DMS153 treated with DMSO at 0.1 percent for 48 hours (cell line): ENCODE results near the gene CYP3A4.
"Not testable (repeated sequence)": the region's sequence is repeated elsewhere in the genome, so short reads cannot be mapped to it uniquely, and the experiment has no call there.

Source experiments
- DNase-seq: peaks from one replicate; lab custom pipeline; 2025; ENCODE audit not compliant: unreplicated experiment; lab: John Stamatoyannopoulos, UW

CYP3A4 gene

DNA sequence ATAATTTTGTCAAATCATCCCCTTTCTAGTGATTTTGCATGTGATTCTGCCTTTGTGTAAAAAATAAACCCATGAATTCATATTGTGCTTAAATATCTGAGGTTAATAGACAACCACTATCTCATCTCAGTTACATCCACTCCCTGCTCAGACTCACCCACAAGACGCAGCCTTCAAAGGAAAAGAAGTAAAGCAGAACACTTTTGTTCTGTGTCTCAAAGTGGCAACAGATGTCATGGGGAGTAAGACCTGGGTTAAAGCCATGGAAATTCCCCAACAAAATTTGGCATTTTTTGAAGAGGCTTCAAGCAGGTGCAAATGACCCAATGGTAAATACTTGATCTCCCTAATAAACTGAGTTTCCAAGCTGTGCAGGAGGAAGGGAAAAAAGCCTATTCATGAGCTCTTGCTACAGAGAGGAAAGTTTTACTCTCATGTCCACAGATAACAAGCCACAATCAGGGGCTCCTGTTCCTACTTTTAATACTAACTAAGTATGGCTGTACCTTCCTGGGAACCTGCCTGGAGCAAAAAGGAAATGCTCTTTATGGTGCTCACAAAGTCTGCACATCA is 53.7 kb downstream of the CYP3A4 start:
- DNase-seq: no peak

GRCh38 chr7:99729486-99730237 is 54.3 kb downstream of the CYP3A4 start:
- DNase-seq: no peak

- DNase-seq: no peak
Measured at GRCh38 chr7:99728615-99729014, 55.4 kb downstream of the CYP3A4 start.

GRCh38 chr7:99723201-99723600 is 60.8 kb downstream of the CYP3A4 start:
- DNase-seq: not testable (repeated sequence)

DNA sequence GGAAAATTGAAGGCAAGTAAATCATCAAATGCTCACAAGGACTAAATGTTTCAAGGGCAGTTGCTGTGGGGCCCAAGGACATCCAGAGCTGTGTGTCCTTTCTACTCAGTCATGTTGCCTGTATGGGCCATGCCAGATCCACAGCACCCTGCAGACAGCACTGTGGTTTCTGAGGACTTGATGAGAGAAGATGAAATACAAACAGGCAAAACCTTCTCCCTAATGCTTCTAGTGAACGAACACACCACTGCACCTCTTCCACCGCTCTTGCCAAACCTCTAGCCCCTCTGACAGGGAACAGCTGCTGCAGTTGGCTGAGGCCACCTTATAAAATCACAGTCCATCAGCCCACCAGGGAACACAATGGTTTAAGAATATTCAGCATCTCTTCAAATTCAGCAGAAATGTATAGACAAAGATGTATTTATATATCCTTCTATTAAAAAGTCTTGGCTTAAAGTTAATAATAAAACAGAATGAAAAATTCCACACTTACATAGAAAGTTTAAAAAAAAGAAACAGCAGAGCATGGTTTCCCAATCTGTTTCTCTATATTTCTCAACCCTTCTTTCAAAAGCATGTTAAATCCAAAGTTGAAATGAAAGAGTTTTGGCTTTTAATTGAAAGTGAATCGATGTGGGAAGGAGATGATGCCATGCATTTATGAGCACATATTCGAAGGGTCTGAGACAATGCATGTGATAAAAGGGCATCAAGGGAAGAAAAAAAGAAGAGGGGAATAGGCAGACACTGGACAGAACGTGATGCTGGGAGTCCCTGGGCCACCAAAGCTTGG is 63.0 kb downstream of the CYP3A4 start:
- no peak for DNase-seq

DNA sequence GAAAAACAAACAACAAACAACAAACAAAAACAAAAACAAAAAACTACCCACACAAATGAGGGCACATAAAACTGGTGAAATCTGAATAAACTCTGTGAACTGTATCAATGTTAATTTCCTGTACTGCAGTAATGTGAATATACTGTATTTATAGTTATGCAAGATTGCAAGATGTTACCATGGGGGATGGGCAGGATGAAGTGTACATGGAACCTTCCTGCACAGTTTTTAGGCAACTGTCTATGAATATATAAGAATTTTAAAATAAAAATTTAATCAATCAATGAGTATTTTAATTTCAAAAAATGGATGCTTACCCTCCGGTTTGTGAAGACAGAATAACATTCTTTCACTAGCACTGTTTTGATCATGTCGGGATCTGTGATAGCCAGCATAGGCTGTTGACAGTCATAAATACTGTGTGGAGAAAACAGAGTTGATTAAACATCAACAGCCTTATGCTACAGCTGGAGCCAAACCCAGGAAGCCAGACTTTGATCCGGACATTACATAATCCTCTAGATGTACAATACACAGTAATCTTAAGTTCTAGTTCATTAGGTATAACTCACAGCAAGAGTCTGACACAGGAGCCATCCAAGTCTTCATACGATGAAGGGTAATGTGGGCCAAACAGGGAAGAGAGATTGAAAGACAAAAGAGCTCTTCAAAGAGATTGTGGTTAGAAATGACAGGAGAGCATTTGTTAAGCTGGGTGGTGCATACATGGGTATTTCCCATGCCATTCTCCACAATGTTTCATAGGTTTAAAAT is 63.8 kb downstream of the CYP3A4 start:
- DNase-seq: no peak

DNA sequence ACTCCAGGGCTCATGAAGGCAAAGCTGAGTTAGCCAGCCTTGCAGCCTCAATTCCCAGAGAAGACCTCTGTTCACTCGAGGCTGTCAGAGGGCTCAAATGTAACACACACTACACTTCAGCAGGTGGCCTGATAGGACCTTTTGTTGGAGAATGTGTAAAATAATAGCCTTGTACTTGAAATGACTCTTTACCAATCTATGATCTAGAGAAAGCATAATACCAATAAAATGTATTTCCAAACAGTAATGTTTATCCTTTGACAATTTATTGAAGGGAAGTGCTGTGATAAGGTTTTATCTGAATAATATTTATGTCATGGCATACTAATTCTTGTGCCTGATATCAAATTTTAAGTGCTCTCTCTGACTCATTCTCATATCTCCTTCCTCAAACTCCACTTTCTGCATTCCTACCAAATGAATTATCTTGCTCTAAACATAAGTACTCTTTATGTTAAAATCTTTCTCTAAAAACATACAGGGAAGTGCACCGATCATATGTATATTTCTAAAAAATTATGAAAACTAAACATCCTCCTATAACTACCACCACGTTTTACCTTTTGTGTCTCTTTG is 69.9 kb downstream of the CYP3A4 start:
- no peak for DNase-seq

DNA sequence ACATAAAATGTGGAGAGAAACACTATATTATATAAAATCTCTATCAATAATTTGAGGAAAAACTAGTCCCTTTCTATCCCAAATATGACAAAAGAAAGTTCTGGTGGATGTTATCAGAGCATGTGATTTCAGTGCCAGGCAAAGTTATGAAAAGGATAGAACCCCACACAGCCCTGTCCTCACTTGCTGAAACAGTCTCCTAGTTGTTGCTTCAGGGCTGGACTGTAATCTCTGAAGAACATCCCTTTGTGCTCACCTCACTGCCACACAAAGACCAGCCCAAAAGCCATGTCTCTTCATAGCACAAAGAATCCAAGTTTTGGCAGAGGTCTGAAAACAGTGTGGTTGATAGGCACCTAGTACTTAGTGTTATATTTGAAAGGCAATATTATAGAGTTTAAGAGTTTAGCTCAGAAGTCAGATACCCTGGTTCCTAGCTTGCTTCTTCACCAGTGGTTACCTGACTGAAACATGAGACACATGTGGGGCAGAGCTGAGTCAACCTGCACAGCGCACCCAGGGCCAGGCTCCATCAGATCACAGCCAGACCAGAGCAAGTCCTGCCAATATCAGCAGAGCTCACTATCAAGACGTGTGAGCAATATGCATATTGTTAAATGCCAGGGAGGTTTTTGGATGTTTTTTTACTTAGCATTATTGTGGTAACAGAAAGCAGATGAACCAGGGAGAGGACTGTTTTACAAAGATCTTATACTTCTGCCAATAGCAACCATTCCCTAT is 74.0 kb downstream of the CYP3A4 start:
- DNase-seq: no peak

DNA sequence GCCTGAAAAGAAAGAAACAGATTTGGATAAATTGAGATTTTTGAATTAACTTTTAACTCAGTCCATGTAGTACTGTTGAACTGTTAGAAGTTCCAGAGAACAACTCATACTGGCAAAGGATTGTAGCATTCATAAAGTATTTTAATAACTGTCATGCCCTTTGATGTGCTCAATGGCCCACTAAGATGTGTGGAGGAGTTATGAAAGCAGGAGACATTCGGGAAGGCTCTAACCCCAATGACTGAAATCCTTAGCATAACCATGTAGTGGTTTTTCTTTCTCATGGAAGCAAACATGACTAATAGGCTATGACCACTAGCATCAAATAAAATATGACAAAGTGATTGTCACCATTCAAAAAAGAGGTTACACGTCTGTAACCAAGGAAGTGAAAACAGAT is 74.7 kb downstream of the CYP3A4 start:
- DNase-seq: no peak

DNA sequence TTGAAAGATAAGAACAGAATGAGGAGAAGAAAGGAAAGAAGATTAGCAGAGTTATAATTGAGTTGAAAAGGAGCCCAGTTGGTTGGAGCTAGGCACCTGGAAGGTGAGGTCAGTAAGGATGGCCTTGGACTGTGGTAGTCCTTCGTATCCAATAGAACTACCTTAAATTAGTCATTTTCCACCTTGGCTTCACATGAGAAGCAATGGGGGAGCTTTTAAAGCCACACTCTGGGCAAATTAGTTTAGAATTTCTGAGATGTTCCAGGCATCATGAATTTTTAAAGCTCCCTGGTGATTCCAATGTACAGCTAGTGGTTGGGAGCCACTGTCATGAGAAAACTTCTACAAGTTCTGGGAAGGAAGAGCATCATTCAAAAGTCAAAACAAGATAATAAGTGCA is 76.9 kb downstream of the CYP3A4 start:
- DNase-seq: no peak
